Measurements from ENCODE around the gene ANKS4B. TPM values are rescaled to one million over a fixed set of nuclear protein-coding genes. Genes with fewer than 3 reads are reported as not detected.

ANKS4B gene
- polyA plus RNA-seq, 1 donor (not counting 4 experiments of a cell fraction or from before 2014, with no cell fraction given), result not detected

- dilution Hi-C loops (cut with MboI; ENCODE audit: extremely low pct_ligation_motif_present, low sequenced_read_pairs), result no loop called here
- FAIRE-seq (no peak), DNase-seq (ENCODE audit: low read depth, low spot score) (no peak)
- no peak overlapping the region for H3K4me2 ChIP-seq (ENCODE audit: control insufficient read depth, extremely low read depth, insufficient read depth, low read depth, low read length)
- no peaks in the 10 kb centered on the region for H3K79me2 ChIP-seq (ENCODE audit: control insufficient read depth, insufficient read depth, low read length)
- TF ChIP-seq EZH2 (IDR thresholded peaks at IDR 0.05; ENCODE audit: low read length) (no peak), CTCF (optimal IDR thresholded peaks at IDR 0.05 in 1 of 3, IDR thresholded peaks at IDR 0.05 in 1 of 3, conservative IDR thresholded peaks at IDR 0.05 in 1 of 3; ENCODE audit: extremely low read depth in 1 of 3, insufficient read depth in 2 of 3, low read length in 3 of 3) (no peak)
- no peak overlapping the region for H3K9ac ChIP-seq (ENCODE audit: control insufficient read depth, extremely low read depth, insufficient read depth, low read length)
- H3K27me3 ChIP-seq (ENCODE audit: control insufficient read depth, extremely low read depth, insufficient read depth, low read length), result no peaks in the 10 kb centered on the region
- no peaks in the 10 kb centered on the region for H3K9me3 ChIP-seq (ENCODE audit: control insufficient read depth, low read depth, low read length)
- no peak overlapping the region for H2AFZ ChIP-seq (ENCODE audit: control insufficient read depth, low read length)
- H3K4me1 ChIP-seq (ENCODE audit: control insufficient read depth, extremely low read depth, insufficient read depth, low read length), result no peaks in the 10 kb centered on the region
- H3K27ac ChIP-seq (ENCODE audit: control insufficient read depth, insufficient read depth, low read length), result no peak overlapping the region
- H4K20me1 ChIP-seq (ENCODE audit: control insufficient read depth, extremely low read depth, insufficient read depth, low read length), result no peaks in the 10 kb centered on the region
- no peaks in the 10 kb centered on the region for H3K9me1 ChIP-seq (ENCODE audit: control insufficient read depth, extremely low read depth, insufficient read depth, low read length)
- no peaks in the 10 kb centered on the region for H3K36me3 ChIP-seq (ENCODE audit: control insufficient read depth in 2 of 2, extremely low read depth in 1 of 2, insufficient read depth in 2 of 2, low read length in 2 of 2)
- H3K4me3 ChIP-seq (ENCODE audit: control insufficient read depth in 2 of 3, extremely low read depth in 1 of 3, insufficient read depth in 2 of 3, low read depth in 1 of 3, low read length in 3 of 3), result no peak overlapping the region
These were observed 15.3 kb upstream of the ANKS4B start for GRCh38 chr16:21218153-21218552.

GRCh38 chr16:21219551-21219950 is 13.9 kb upstream of the ANKS4B start:
- H3K27ac ChIP-seq (ENCODE audit: control insufficient read depth, insufficient read depth, low read length), result no peak overlapping the region
- H3K36me3 ChIP-seq (ENCODE audit: control insufficient read depth in 2 of 2, extremely low read depth in 1 of 2, insufficient read depth in 2 of 2, low read length in 2 of 2), result no peaks in the 10 kb centered on the region
- H4K20me1 ChIP-seq (ENCODE audit: control insufficient read depth, extremely low read depth, insufficient read depth, low read length), result no peaks in the 10 kb centered on the region
- no peaks in the 10 kb centered on the region for H3K27me3 ChIP-seq (ENCODE audit: control insufficient read depth, extremely low read depth, insufficient read depth, low read length)
- dilution Hi-C loops (cut with MboI; ENCODE audit: extremely low pct_ligation_motif_present, low sequenced_read_pairs), result no loop called here
- TF ChIP-seq CTCF (optimal IDR thresholded peaks at IDR 0.05 in 1 of 3, IDR thresholded peaks at IDR 0.05 in 1 of 3, conservative IDR thresholded peaks at IDR 0.05 in 1 of 3; ENCODE audit: extremely low read depth in 1 of 3, insufficient read depth in 2 of 3, low read length in 3 of 3) (no peak), EZH2 (IDR thresholded peaks at IDR 0.05; ENCODE audit: low read length) (no peak)
- no peaks in the 10 kb centered on the region for H3K4me1 ChIP-seq (ENCODE audit: control insufficient read depth, extremely low read depth, insufficient read depth, low read length)
- H3K9me1 ChIP-seq (ENCODE audit: control insufficient read depth, extremely low read depth, insufficient read depth, low read length), result no peaks in the 10 kb centered on the region
- no peaks in the 10 kb centered on the region for H3K79me2 ChIP-seq (ENCODE audit: control insufficient read depth, insufficient read depth, low read length)
- no peaks in the 10 kb centered on the region for H3K9me3 ChIP-seq (ENCODE audit: control insufficient read depth, low read depth, low read length)
- DNase-seq (ENCODE audit: low read depth, low spot score) (no peak), FAIRE-seq (no peak)
- no peak overlapping the region for H3K4me3 ChIP-seq (ENCODE audit: control insufficient read depth in 2 of 3, extremely low read depth in 1 of 3, insufficient read depth in 2 of 3, low read depth in 1 of 3, low read length in 3 of 3)
- no peak overlapping the region for H3K4me2 ChIP-seq (ENCODE audit: control insufficient read depth, extremely low read depth, insufficient read depth, low read depth, low read length)
- H3K9ac ChIP-seq (ENCODE audit: control insufficient read depth, extremely low read depth, insufficient read depth, low read length), result no peak overlapping the region
- H2AFZ ChIP-seq (ENCODE audit: control insufficient read depth, low read length), result no peak overlapping the region

All from keratinocyte (primary cell).